Ovary (tissue), 9 donors: Measurements from ENCODE around the gene POU5F1. TPM values are rescaled to one million over a fixed set of nuclear protein-coding genes. Genes with fewer than 3 reads are reported as not detected.

Source experiments
- DNase-seq, 5 donors: peaks; one replicate each; pipeline ENCODE4 v3.0.0-alpha.2; 2019 to 2020
- H3K27ac ChIP-seq, 2 donors: fragments of 200-600 bp; one replicate each; pipeline versions ENCODE4 v1.5.1 to v1.8.0; 2019 to 2022
- H3K27me3 ChIP-seq: fragments of 200-600 bp; one replicate; pipeline ENCODE4 v1.8.0; 2022
- H3K36me3 ChIP-seq: fragments of 200-600 bp; sonication (generic); one replicate; pipeline ENCODE4 v1.5.1; 2019
- H3K4me1 ChIP-seq: one replicate; pipeline ENCODE4 v1.8.1; 2013; ENCODE audit warnings: mild to moderate bottlenecking, moderate library complexity; ENCODE audit not compliant: insufficient read depth
- H3K4me3 ChIP-seq: fragments of 200-600 bp; sonication (generic); one replicate; pipeline ENCODE4 v1.5.1; 2017
- H3K9me3 ChIP-seq, 2 donors: fragments of 200-600 bp in 1 of 2; sonication (generic) in 1 of 2; one replicate each; pipeline versions ENCODE4 v1.5.1 to v1.8.1; 2013 to 2019; ENCODE audit warnings: mild to moderate bottlenecking in 1 of 2, moderate library complexity in 1 of 2
- CTCF ChIP-seq, 3 donors: fragments of 450-650 bp in 2 of 3; fragments of 200-600 bp in 1 of 3; IDR thresholded peaks; one replicate each; pipeline versions ENCODE4 v1.5.1 to v1.8.0; 2016 to 2022; ENCODE audit warnings: antibody characterized with exemption in 3 of 3, mild to moderate bottlenecking in 1 of 3
- EP300 ChIP-seq: sonication (generic); formaldehyde crosslinking; IDR thresholded peaks from one replicate; pipeline ENCODE4 v1.6.1; 2017; ENCODE audit warnings: antibody characterized with exemption
- POLR2A ChIP-seq: fragments of 450-650 bp; IDR thresholded peaks from one replicate; pipeline ENCODE4 v1.6.1; 2017; ENCODE audit warnings: antibody characterized with exemption, mild to moderate bottlenecking, moderate library complexity
- WGBS, 3 donors: extraction: QIAGEN DNeasy Blood & Tissue Kit in 1 of 3; methylation state at CpG; one replicate each; pipeline versions ENCODE4 v1.1.5 to v1.1.7; 2013 to 2017; 5-methylcytosine and 5-hydroxymethylcytosine counted together
- intact Hi-C, 4 donors: fragments of 100-400 bp; cut with DNase I; formaldehyde crosslinking; loops; one replicate each; pipeline versions ENCODE4 v1.11.0 to v1.15.1; 2022 to 2023
- polyA plus RNA-seq, 2 donors: library from polyadenylated mRNA; stranded (reverse); fragments of 200-250 nt in 1 of 2; fragments of 350-450 nt in 1 of 2; fragmentation: Illumina TruSeq in 1 of 2; extraction: RNeasy Lipid Tissue Mini Kit (QIAGEN cat#74804) in 1 of 2; gene quantifications; one replicate each; pipeline ENCODE4 v1.2.3, GENCODE V29; 2013 to 2014
- total RNA-seq, 7 donors: library from RNA; depleted of rRNA in 2 of 7; stranded (reverse); fragments of >200 nt in 2 of 7; fragmentation: NEBNext Ultra II Directional in 3 of 7; extraction: Animal tissue kit (Norgen Biotek cat#: 25700) in 3 of 7; gene quantifications; one replicate each; pipeline versions ENCODE4 v1.1.0 to v1.2.4, GENCODE V29; 2016 to 2023
- donor health status: DM: no; HTN: no; CAD: no; lungs with moderate emphysema.
- donor health status: DM: no; HTN: no; CAD: no.
- donor health status: Bipolar disorder and iron deficiency.
- donor health status: DM: yes; HTN: yes; CAD: no.
- donor health status: DM: no; HTN: no; CAD: no.
- donor health status: DM: yes; HTN: yes; CAD: no.

The POU5F1 gene
- total and polyA plus RNA-seq, 9 donors: 0.25 to 61.2 (median 2.1) TPM; not detected in 1

GRCh38 chr6:31152781-31153180, 17.7 kb downstream of the POU5F1 start:
- no peak for DNase-seq
- no peak overlapping the region for H3K4me3 ChIP-seq
- H3K9me3 ChIP-seq: no peaks in the 10 kb centered on the region
- intact Hi-C loops: no loop called here
- H3K27ac ChIP-seq: no peak overlapping the region
- TF ChIP-seq EP300 (no peak), POLR2A (no peak), CTCF (IDR thresholded peaks at IDR 0.05) (no peak)
- no peaks in the 10 kb centered on the region for H3K27me3 ChIP-seq
- H3K36me3 ChIP-seq: no peaks in the 10 kb centered on the region
- H3K4me1 ChIP-seq: no peaks in the 10 kb centered on the region
- WGBS, 3 donors: 82 to 90% (median 89%) methylated on average over 7 of the region's 7 CpGs

GRCh38 chr6:31149827-31150447, 20.5 kb downstream of the POU5F1 start:
- Histone ChIP-seq H3K4me3 (no peak overlapping the region), H3K27me3 (no peaks in the 10 kb centered on the region), H3K36me3 (no peaks in the 10 kb centered on the region), H3K9me3 (no peaks in the 10 kb centered on the region), H3K4me1 (no peaks in the 10 kb centered on the region), H3K27ac (no peak overlapping the region)
- 85 to 88% (median 87%) methylated on average over 6 of the region's 6 CpGs for WGBS, 3 donors
- TF ChIP-seq EP300 (no peak), POLR2A (no peak), CTCF (IDR thresholded peaks at IDR 0.05) (no peak)
- intact Hi-C loops: no loop called here
- no peak for DNase-seq

GRCh38 chr6:31145386-31145785, 25.1 kb downstream of the POU5F1 start:
- intact Hi-C loops: no loop called here
- no peaks in the 10 kb centered on the region for H3K27me3 ChIP-seq
- 92 to 96% (median 94%) methylated on average over 10 of the region's 10 CpGs for WGBS, 3 donors
- H3K9me3 ChIP-seq: no peaks in the 10 kb centered on the region
- no peak for DNase-seq
- no peak overlapping the region for H3K27ac ChIP-seq
- TF ChIP-seq CTCF (IDR thresholded peaks at IDR 0.05) (no peak), EP300 (no peak), POLR2A (no peak)
- no peaks in the 10 kb centered on the region for H3K36me3 ChIP-seq
- H3K4me1 ChIP-seq: no peaks in the 10 kb centered on the region
- no peak overlapping the region for H3K4me3 ChIP-seq

GRCh38 chr6:31144970-31145340, 25.5 kb downstream of the POU5F1 start:
- no peak for DNase-seq
- WGBS, 3 donors: 81 to 92% (median 85%) methylated on average over 11 of the region's 11 CpGs
- Histone ChIP-seq H3K4me1 (no peaks in the 10 kb centered on the region), H3K27ac (no peak overlapping the region), H3K27me3 (no peaks in the 10 kb centered on the region), H3K4me3 (no peak overlapping the region), H3K36me3 (no peaks in the 10 kb centered on the region), H3K9me3 (no peaks in the 10 kb centered on the region)
- intact Hi-C loops: no loop called here
- TF ChIP-seq CTCF (IDR thresholded peaks at IDR 0.05) (no peak), EP300 (no peak)
